ENCODE data around the gene RHO. TPM values are rescaled to one million over a fixed set of nuclear protein-coding genes. Genes with fewer than 3 reads are reported as not detected.
"Not testable (repeated sequence)": the region's sequence is repeated elsewhere in the genome, so short reads cannot be mapped to it uniquely, and the experiment has no call there.

The RHO gene
- total RNA-seq, 1 donor from 2014 or later, result not detected

GRCh38 chr3:129533406-129533805 lies 5.0 kb downstream of the RHO start:
- H3K4me3 Mint-ChIP-seq, result no peak overlapping the region
- no peak overlapping the region for H3K27ac Mint-ChIP-seq
- no peaks in the 10 kb centered on the region for H3K9me3 Mint-ChIP-seq
- no peaks in the 10 kb centered on the region for H3K27me3 Mint-ChIP-seq
- H3K36me3 Mint-ChIP-seq (ENCODE audit: low read depth), result no peaks in the 10 kb centered on the region
- DNase-seq, result no peak
- no peaks in the 10 kb centered on the region for H3K4me1 Mint-ChIP-seq
- intact Hi-C loops (cut with micrococcal nuclease), result no loop called here

GRCh38 chr3:129534428-129535027 lies 6.1 kb downstream of the RHO start:
- intact Hi-C loops (cut with micrococcal nuclease), result no loop called here
- DNase-seq, result no peak
- no peaks in the 10 kb centered on the region for H3K4me1 Mint-ChIP-seq
- H3K27ac Mint-ChIP-seq, result no peak overlapping the region
- H3K9me3 Mint-ChIP-seq, result no peaks in the 10 kb centered on the region
- H3K27me3 Mint-ChIP-seq, result peaks cover 2% of the 10 kb centered on the region
- H3K36me3 Mint-ChIP-seq (ENCODE audit: low read depth), result no peaks in the 10 kb centered on the region
- H3K4me3 Mint-ChIP-seq, result no peak overlapping the region

- Mint-ChIP-seq H3K9me3 (no peaks in the 10 kb centered on the region), H3K27ac (no peak overlapping the region), H3K27me3 (peaks cover 2% of the 10 kb centered on the region), H3K36me3 (ENCODE audit: low read depth) (no peaks in the 10 kb centered on the region), H3K4me3 (no peak overlapping the region), H3K4me1 (no peaks in the 10 kb centered on the region)
- DNase-seq, result no peak
- intact Hi-C loops (cut with micrococcal nuclease), result no loop called here
Measured at GRCh38 chr3:129535075-129535474, 6.6 kb downstream of the RHO start.

DNA sequence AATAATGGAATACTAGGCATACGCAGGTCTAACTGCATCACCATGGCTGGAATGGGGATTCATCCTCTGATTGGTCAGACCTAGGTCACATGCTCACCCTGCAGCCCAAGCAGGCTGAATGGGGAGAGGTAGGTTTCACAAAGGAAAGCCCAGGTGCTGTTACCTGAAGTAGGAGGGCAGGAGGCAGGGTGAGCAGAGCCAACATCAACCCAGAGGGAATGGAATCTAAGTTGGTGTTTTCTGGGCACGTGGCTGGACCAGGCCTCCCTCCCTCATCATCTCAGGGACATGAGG lies 7.9 kb downstream of the RHO start:
- peaks cover 2% of the 10 kb centered on the region for H3K27me3 Mint-ChIP-seq
- H3K9me3 Mint-ChIP-seq, result no peaks in the 10 kb centered on the region
- peak overlapping the region; percentile 70 for H3K27ac Mint-ChIP-seq
- intact Hi-C loops (cut with micrococcal nuclease), result no loop called here
- DNase-seq, result no peak
- no peaks in the 10 kb centered on the region for H3K4me1 Mint-ChIP-seq
- H3K4me3 Mint-ChIP-seq, result no peak overlapping the region
- no peaks in the 10 kb centered on the region for H3K36me3 Mint-ChIP-seq (ENCODE audit: low read depth)

DNA sequence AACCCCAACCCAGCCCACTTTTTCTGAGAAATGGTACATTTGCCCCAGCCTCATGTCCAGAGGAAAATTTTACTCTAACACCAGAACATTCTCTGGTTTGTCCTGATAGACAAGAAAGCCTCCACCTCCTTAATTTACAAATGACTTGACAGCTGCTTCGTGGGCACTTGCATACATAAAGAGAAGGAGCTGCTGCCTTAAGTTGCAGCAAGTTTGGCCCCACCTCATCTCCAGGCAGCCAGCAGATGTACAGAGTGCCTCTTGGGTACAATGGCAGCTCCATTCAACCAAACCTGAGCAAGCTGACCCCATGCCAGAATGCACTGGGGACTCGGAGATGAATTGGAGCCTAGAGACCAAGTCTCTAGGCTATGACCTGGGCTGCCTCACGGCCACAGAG lies 8.4 kb downstream of the RHO start:
- DNase-seq, result no peak
- no peak overlapping the region for H3K27ac Mint-ChIP-seq
- H3K4me3 Mint-ChIP-seq, result no peak overlapping the region
- no peaks in the 10 kb centered on the region for H3K9me3 Mint-ChIP-seq
- H3K4me1 Mint-ChIP-seq, result no peaks in the 10 kb centered on the region
- H3K36me3 Mint-ChIP-seq (ENCODE audit: low read depth), result no peaks in the 10 kb centered on the region
- H3K27me3 Mint-ChIP-seq, result peaks cover 2% of the 10 kb centered on the region
- intact Hi-C loops (cut with micrococcal nuclease), result no loop called here

GRCh38 chr3:129539206-129539605 lies 10.8 kb downstream of the RHO start:
- no peaks in the 10 kb centered on the region for H3K36me3 Mint-ChIP-seq (ENCODE audit: low read depth)
- H3K9me3 Mint-ChIP-seq, result no peaks in the 10 kb centered on the region
- no peak for DNase-seq
- H3K4me1 Mint-ChIP-seq, result no peaks in the 10 kb centered on the region
- no peak overlapping the region for H3K27ac Mint-ChIP-seq
- intact Hi-C loops (cut with micrococcal nuclease), result no loop called here
- H3K4me3 Mint-ChIP-seq, result no peak overlapping the region
- H3K27me3 Mint-ChIP-seq, result peaks cover 2% of the 10 kb centered on the region

DNA sequence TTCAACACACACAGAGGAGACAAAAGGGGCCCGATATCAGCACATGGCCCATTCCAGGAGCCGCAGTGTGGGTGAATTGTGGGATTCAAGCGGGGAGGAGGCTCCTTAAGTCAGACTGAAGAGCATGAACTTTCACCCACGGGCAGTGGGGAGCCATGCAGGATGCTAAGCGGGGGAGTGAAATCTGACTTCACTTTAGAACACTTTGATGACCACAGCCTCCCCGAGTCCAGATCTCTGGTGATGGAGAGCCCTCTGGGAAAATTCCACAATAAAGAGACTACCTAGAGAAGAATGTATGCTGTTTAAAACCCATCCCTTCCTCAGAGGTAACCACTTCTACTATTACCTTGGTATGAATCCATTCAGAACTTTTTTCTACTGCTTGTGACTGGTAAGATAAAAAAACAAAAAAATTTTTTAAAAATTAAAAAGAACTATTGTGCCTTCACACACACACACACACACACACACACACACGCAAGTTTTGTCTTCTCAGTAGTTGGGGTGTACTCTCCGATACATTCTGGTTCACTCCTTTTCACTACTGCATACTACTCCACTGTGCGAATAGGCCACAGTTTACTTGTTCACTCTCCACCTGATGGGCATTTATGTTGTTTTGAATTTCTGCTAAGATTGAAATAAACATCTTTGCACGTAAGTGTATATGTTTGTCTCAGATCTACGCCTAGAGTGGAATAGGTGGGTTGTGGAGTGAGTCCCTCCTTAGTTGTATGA lies 12.5 kb downstream of the RHO start:
- DNase-seq, result no peak
- Mint-ChIP-seq H3K9me3 (no peaks in the 10 kb centered on the region), H3K27me3 (peaks cover 2% of the 10 kb centered on the region), H3K4me3 (no peak overlapping the region), H3K4me1 (no peaks in the 10 kb centered on the region), H3K36me3 (ENCODE audit: low read depth) (no peaks in the 10 kb centered on the region), H3K27ac (no peak overlapping the region)
- intact Hi-C loops (cut with micrococcal nuclease), result no loop called here

DNA sequence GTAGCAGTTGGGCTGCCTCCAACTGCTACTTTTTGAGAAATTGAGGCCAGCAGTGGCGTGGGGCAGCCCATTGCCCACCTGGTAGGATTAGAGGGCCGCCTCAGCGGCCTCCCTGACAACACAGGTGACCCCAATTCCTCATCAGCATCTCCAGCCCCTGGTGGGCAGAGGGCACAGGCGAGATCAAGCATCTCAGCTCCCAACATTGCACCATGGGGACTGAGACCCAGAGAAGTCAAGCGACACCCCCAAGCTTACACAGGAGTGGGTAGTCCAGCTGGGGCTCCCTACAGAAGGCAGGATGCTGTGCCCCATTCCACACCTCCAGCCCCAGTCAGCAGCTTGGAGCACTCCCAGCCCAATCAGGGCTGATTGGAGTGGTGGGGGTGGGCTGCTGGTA lies 14.3 kb downstream of the RHO start:
- Mint-ChIP-seq H3K27ac (no peak overlapping the region), H3K4me1 (no peaks in the 10 kb centered on the region), H3K27me3 (peaks cover 2% of the 10 kb centered on the region), H3K9me3 (no peaks in the 10 kb centered on the region), H3K36me3 (ENCODE audit: low read depth) (no peaks in the 10 kb centered on the region), H3K4me3 (no peak overlapping the region)
- DNase-seq, result no peak
- intact Hi-C loops (cut with micrococcal nuclease), result no loop called here

- no peaks in the 10 kb centered on the region for H3K36me3 Mint-ChIP-seq (ENCODE audit: low read depth)
- intact Hi-C loops (cut with micrococcal nuclease), result no loop called here
- peaks cover 2% of the 10 kb centered on the region for H3K27me3 Mint-ChIP-seq
- no peaks in the 10 kb centered on the region for H3K4me1 Mint-ChIP-seq
- no peak within 1 kb of the TSS for H3K27ac Mint-ChIP-seq
- no peaks in the 10 kb centered on the region for H3K9me3 Mint-ChIP-seq
- DNase-seq, result no peak
- no peak within 1 kb of the TSS for H3K4me3 Mint-ChIP-seq
Measured at GRCh38 chr3:129543156-129543790, 14.8 kb downstream of the RHO start, which contains the start of gene H1-8. Gene H1-8, plus strand, starts transcription at chr3:129543175. Its CDS starts 44 bp downstream, at chr3:129543219.

DNA sequence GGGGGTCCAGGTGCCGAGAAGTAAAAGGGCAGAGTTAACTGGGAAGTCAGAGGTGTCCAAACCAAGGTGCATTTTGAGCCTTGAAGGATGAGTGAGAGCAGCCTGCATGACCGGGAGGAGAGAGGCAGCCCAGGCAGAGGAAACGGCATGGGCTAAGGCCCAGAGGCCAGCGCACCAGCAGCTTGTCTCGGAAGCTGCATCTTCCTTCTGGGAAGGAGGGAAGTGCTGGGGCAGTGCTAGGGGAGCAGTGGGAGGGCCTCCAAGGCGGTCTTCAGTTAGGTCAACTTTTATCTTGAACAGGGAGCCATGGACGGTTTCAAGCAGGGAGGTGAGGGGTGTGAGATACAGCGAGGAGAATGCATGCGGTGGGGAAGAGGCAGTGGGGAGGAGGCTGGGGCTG lies 15.6 kb downstream of the RHO start:
- Mint-ChIP-seq H3K27me3 (peaks cover 2% of the 10 kb centered on the region), H3K9me3 (no peaks in the 10 kb centered on the region), H3K27ac (no peak overlapping the region), H3K4me3 (no peak overlapping the region), H3K36me3 (ENCODE audit: low read depth) (no peaks in the 10 kb centered on the region), H3K4me1 (no peaks in the 10 kb centered on the region)
- intact Hi-C loops (cut with micrococcal nuclease), result no loop called here
- no peak for DNase-seq

DNA sequence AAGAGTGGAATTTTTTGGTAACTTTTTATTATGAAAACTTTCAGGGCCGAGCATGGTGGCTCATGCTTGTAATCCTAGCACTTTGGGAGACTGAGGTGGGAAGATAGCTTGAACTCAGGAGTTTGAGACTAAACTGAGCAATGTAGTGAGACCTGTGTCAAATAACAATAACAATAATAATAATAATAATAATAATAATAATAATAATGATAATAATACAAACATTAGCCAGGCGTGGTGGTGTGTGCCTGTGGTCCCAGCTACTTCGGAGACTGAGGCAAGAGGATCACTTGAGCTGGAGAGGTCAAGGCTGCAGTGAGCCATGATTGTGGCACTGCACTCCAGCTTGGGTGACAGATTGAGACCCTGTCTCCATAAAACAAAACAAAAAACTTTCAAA lies 17.5 kb downstream of the RHO start:
- DNase-seq; H3K27ac Mint-ChIP-seq; H3K4me3 Mint-ChIP-seq; intact Hi-C loops (cut with micrococcal nuclease); H3K9me3 Mint-ChIP-seq; H3K27me3 Mint-ChIP-seq; H3K4me1 Mint-ChIP-seq; H3K36me3 Mint-ChIP-seq (ENCODE audit: low read depth): not testable (repeated sequence)

- H3K4me1 Mint-ChIP-seq, result no peaks in the 10 kb centered on the region
- H3K27me3 Mint-ChIP-seq, result peaks cover 3% of the 10 kb centered on the region
- no peaks in the 10 kb centered on the region for H3K36me3 Mint-ChIP-seq (ENCODE audit: low read depth)
- no peak overlapping the region for H3K4me3 Mint-ChIP-seq
- DNase-seq, result no peak
- intact Hi-C loops (cut with micrococcal nuclease), result no loop called here
- H3K9me3 Mint-ChIP-seq, result no peaks in the 10 kb centered on the region
- H3K27ac Mint-ChIP-seq, result no peak overlapping the region
Measured at GRCh38 chr3:129547241-129547640, 18.8 kb downstream of the RHO start.

- intact Hi-C loops (cut with micrococcal nuclease), result no loop called here
- Mint-ChIP-seq H3K27me3 (peaks cover 8% of the 10 kb centered on the region), H3K4me3 (no peak overlapping the region), H3K9me3 (no peaks in the 10 kb centered on the region), H3K4me1 (no peaks in the 10 kb centered on the region), H3K27ac (no peak overlapping the region), H3K36me3 (ENCODE audit: low read depth) (no peaks in the 10 kb centered on the region)
- DNase-seq, result no peak
Measured at GRCh38 chr3:129548104-129548965, 19.9 kb downstream of the RHO start.

Data from activated CD4-positive, alpha-beta T cell treated with anti-CD3 and anti-CD28 coated beads, Interleukin-2, amount 10 ng/mL, durations not matched to agents 24 days and 14 days (primary cell).